Heart left ventricle (tissue), 13 donors: Measurements from ENCODE around the gene DUSP7.

Experiments
- CTCF ChIP-seq, 12 donors: fragments of 200-600 bp; sonication (generic) in 4 of 12; IDR thresholded peaks; one replicate each; pipeline versions ENCODE4 v1.5.0 to v1.8.0; 2018 to 2022; ENCODE audit warnings: antibody characterized with exemption in 12 of 12, mild to moderate bottlenecking in 5 of 12
- POLR2A ChIP-seq, 2 donors: fragments of 450-650 bp; IDR thresholded peaks; one replicate each; pipeline ENCODE4 v1.6.1; 2017; ENCODE audit warnings: antibody characterized with exemption in 2 of 2, mild to moderate bottlenecking in 2 of 2, moderate library complexity in 2 of 2
- donor health status: ischemic (EF 13 %, LVEDD 7.1; RV severe dilation, severe dysfunction).
- donor health status: DM: no; HTN: yes; CAD: no.
- donor health status: DM: no; HTN: no; CAD: no.
- donor health status: ischemic (EF 25% LVEDD 6.9; RV normal size, moderate dysfunction).
- donor health status: ischemic (EF 25% LVEDD 5.7; RV mildly dilated, moderate dysfunction).
- donor health status: ischemic (EF 35%, LVEDD 5.7; RV mildly dilated, moderate dysfunction).
- donor health status: nonischemic (EF 11% LVEDD 7.7; RV severe dilation, severe dysfunction).
- donor health status: DM: yes; HTN: yes; CAD: no.
- donor health status: PGD.
- donor health status: ischemic (EF 29% LVEDD 5.4; RV normal size, mild dysfunction).
- donor health status: nonischemic (EF 23%, LVEDD 6.1; RV moderate dilation, normal function).

GRCh38 chr3:52084954-52085680 lies 28.7 kb upstream of the DUSP7 start:
- TF ChIP-seq CTCF (IDR thresholded peaks at IDR 0.05) (no peak), POLR2A (IDR thresholded peaks at IDR 0.05) (no peak)
